ENCODE measurements around the gene C20orf204. TPM values are rescaled to one million over a fixed set of nuclear protein-coding genes. Genes with fewer than 3 reads are reported as not detected.
A peak's percentile ranks its signal among the peaks of the same experiment; 100 is the strongest.

C20orf204 gene
- total and polyA plus RNA-seq, 2 donors (not counting 3 experiments of a cell fraction or from before 2014, with no cell fraction given), result 2.8 to 5.8 TPM

DNA sequence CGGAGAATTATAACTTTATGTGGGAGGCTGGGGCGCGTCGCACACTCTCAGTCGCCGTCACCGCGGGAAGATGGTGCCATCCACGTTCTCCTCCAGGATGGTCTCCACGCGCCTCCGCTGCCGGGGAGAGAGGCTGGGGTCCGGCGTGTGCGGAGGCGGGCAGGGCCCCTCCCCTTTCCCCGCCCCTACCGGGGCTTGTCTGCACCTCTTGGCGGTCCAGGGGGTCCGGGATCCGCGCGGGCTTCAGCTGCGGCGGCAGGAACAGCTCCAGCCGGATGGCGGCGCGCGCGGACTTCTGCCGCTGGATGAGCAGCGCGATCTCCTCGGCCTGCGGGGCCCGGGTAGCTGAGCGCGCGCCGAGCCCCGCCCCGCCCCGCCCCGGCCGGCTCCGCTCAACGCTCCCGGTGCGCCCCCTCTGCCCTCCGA lies 47.4 kb downstream of the C20orf204 start:
- H3K9me3 ChIP-seq (replicated peaks; ENCODE audit: control insufficient read depth, insufficient read depth, low read length), result no peaks in the 10 kb centered on the region
- no peak overlapping the region for H3K27ac ChIP-seq (ENCODE audit: insufficient read depth, low read depth, low read length)
- no peaks in the 10 kb centered on the region for H4K20me1 ChIP-seq (replicated peaks; ENCODE audit: control insufficient read depth, extremely low read depth, insufficient read depth, low read length)
- peaks cover 17% of the 10 kb centered on the region for H3K4me1 ChIP-seq (ENCODE audit: control insufficient read depth, extremely low read depth, insufficient read depth, low read length)
- H3K27me3 ChIP-seq (ENCODE audit: control insufficient read depth in 2 of 2, insufficient read depth in 2 of 2, low read length in 2 of 2), result peaks cover 23 to 32% of the 10 kb centered on the region in 2 experiments
- H3K9me1 ChIP-seq (replicated peaks; ENCODE audit: control insufficient read depth, extremely low read depth, insufficient read depth, low read length), result no peaks in the 10 kb centered on the region
- ChIA-PET CTCF (interaction anchor here (0.7 to 2.8 kb wide), 22 partner anchors 9 to 590 kb away, joined by 3 to 66 read pairs (median 5); partner anchors contain the start of genes NPBWR2, PRPF6, SAMD10 and TCEA2), POLR2A (interaction anchor here (1.0 kb wide), 1 partner anchor 45 kb away, joined by 3 read pairs; no protein-coding TSS in a partner anchor)
- peak overlapping the region; percentile 34 for H3K4me2 ChIP-seq (ENCODE audit: insufficient read depth, low read length)
- no peak for TF ChIP-seq POLR2A (IDR thresholded peaks at IDR 0.05; ENCODE audit: low read depth, low read length)
- TF ChIP-seq, protein P1, sequence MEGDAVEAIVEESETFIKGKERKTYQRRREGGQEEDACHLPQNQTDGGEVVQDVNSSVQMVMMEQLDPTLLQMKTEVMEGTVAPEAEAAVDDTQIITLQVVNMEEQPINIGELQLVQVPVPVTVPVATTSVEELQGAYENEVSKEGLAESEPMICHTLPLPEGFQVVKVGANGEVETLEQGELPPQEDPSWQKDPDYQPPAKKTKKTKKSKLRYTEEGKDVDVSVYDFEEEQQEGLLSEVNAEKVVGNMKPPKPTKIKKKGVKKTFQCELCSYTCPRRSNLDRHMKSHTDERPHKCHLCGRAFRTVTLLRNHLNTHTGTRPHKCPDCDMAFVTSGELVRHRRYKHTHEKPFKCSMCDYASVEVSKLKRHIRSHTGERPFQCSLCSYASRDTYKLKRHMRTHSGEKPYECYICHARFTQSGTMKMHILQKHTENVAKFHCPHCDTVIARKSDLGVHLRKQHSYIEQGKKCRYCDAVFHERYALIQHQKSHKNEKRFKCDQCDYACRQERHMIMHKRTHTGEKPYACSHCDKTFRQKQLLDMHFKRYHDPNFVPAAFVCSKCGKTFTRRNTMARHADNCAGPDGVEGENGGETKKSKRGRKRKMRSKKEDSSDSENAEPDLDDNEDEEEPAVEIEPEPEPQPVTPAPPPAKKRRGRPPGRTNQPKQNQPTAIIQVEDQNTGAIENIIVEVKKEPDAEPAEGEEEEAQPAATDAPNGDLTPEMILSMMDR (IDR thresholded peaks at IDR 0.05; ENCODE audit: extremely low read depth in 1 of 2, insufficient read depth in 1 of 2, low read depth in 1 of 2, low read length in 2 of 2), result peak; percentile 36 to 69
- no peak for TF ChIP-seq POLR2AphosphoS5 (IDR thresholded peaks at IDR 0.05; ENCODE audit: insufficient read depth, low read depth, low read length)
- no peak for TF ChIP-seq GATA2 (IDR thresholded peaks at IDR 0.05; ENCODE audit: insufficient read depth, insufficient read length, low read depth, low read length)
- TF ChIP-seq, protein P2, sequence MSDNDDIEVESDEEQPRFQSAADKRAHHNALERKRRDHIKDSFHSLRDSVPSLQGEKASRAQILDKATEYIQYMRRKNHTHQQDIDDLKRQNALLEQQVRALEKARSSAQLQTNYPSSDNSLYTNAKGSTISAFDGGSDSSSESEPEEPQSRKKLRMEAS (IDR thresholded peaks at IDR 0.05; ENCODE audit: insufficient read depth, insufficient read length), result no peak
- DNase-seq (ENCODE audit: low read depth, low spot score) (peak; percentile 65), FAIRE-seq (peak; percentile 67)
- intact Hi-C loops (cut with micrococcal nuclease) (loop anchor here (1.0 kb wide), 2 partner anchors 19 to 37 kb away; no protein-coding TSS in a partner anchor), dilution Hi-C loops (cut with MboI; ENCODE audit: extremely low pct_ligation_motif_present, low sequenced_read_pairs) (no loop called here)
- H3K36me3 ChIP-seq (ENCODE audit: control insufficient read depth in 2 of 2, extremely low read depth in 1 of 2, insufficient read depth in 2 of 2, low read length in 2 of 2), result no peaks in the 10 kb centered on the region
- H3K79me2 ChIP-seq (ENCODE audit: control insufficient read depth, insufficient read depth, low read length), result peaks cover 1% of the 10 kb centered on the region
- H3K9ac ChIP-seq (replicated peaks; ENCODE audit: extremely low read depth, insufficient read depth, low read length), result no peak overlapping the region
- peak overlapping the region; percentile 46 for H2AFZ ChIP-seq (ENCODE audit: low read depth, low read length)
- peak overlapping the region in 1 of 3 experiments; percentile 34 for H3K4me3 ChIP-seq (replicated peaks in 1 of 3; ENCODE audit: insufficient read depth in 1 of 3, low read depth in 1 of 3, low read length in 3 of 3)
- no TSS peak for BruUV-seq (replicated peaks)

Measured in endothelial cell of umbilical vein (primary cell).